H9 (cell line): Measurements from ENCODE around the gene ADAMTS13. TPM values are rescaled to one million over a fixed set of nuclear protein-coding genes. Genes with fewer than 3 reads are reported as not detected.

ENCODE experiments used
- DNase-seq: peaks from one replicate; pipeline ENCODE4 v3.0.0-alpha.2; 2017
- H2AFZ ChIP-seq: one replicate; pipeline ENCODE4 v1.6.1; 2013; ENCODE audit warnings: mild to moderate bottlenecking, low read length, control low read depth, moderate library complexity
- H2AK5ac ChIP-seq: 2 replicates; pipeline ENCODE4 v1.6.1; 2013; ENCODE audit warnings: low read length, control low read depth, mixed read lengths; ENCODE audit not compliant: insufficient read length
- H2BK120ac ChIP-seq: one replicate; pipeline ENCODE4 v1.6.1; 2013; ENCODE audit warnings: low read depth, mild to moderate bottlenecking, low read length, control low read depth, inconsistent platforms; ENCODE audit not compliant: poor library complexity, severe bottlenecking
- H2BK12ac ChIP-seq: 2 replicates; pipeline ENCODE4 v1.6.1; 2013; ENCODE audit warnings: low read length, control low read depth, mixed read lengths, low read depth; ENCODE audit not compliant: insufficient read length
- H2BK15ac ChIP-seq: 2 replicates; pipeline ENCODE4 v1.6.1; 2013; ENCODE audit warnings: low read depth, low read length, control low read depth
- H2BK20ac ChIP-seq: one replicate; pipeline ENCODE4 v1.6.1; 2013; ENCODE audit warnings: low read depth, mild to moderate bottlenecking, low read length, control low read depth, inconsistent platforms; ENCODE audit not compliant: poor library complexity, severe bottlenecking
- H2BK5ac ChIP-seq: 2 replicates; pipeline ENCODE4 v1.6.1; 2013; ENCODE audit warnings: low read length, control low read depth, mixed read lengths; ENCODE audit not compliant: insufficient read length
- H3K14ac ChIP-seq: 2 replicates; pipeline ENCODE4 v1.6.1; 2013; ENCODE audit warnings: low read length, control low read depth; ENCODE audit not compliant: insufficient read depth
- H3K18ac ChIP-seq: 2 replicates; pipeline ENCODE4 v1.6.1; 2013; ENCODE audit warnings: low read depth, mild to moderate bottlenecking, mixed read lengths, low read length, control low read depth; ENCODE audit not compliant: insufficient read length
- H3K23ac ChIP-seq: 2 replicates; pipeline ENCODE4 v1.6.1; 2013; ENCODE audit warnings: low read length, control low read depth, mixed read lengths, low read depth; ENCODE audit not compliant: insufficient read length
- H3K23me2 ChIP-seq: 2 replicates; pipeline ENCODE4 v1.6.1; 2013; ENCODE audit warnings: low read depth, mild to moderate bottlenecking, mixed read lengths, low read length, control low read depth; ENCODE audit not compliant: insufficient read length, poor library complexity, severe bottlenecking
- H3K27ac ChIP-seq: 2 replicates; pipeline ENCODE4 v1.5.1; 2013; ENCODE audit warnings: low read length, control low read depth, mixed read lengths, low read depth; ENCODE audit not compliant: insufficient read length
- H3K27me3 ChIP-seq: 2 replicates; pipeline ENCODE4 v1.6.1; 2013; ENCODE audit warnings: low read length, control low read depth, inconsistent platforms; ENCODE audit not compliant: insufficient read depth
- H3K4ac ChIP-seq: 2 replicates; pipeline ENCODE4 v1.6.1; 2013; ENCODE audit warnings: low read depth, mild to moderate bottlenecking, control low read depth, inconsistent platforms, low read length, moderate library complexity
- H3K4me1 ChIP-seq: 2 replicates; pipeline ENCODE4 v1.6.1; 2013; ENCODE audit warnings: low read length, control low read depth, inconsistent platforms; ENCODE audit not compliant: insufficient read depth
- H3K4me2 ChIP-seq: 2 replicates; pipeline ENCODE4 v1.6.1; 2013; ENCODE audit warnings: low read length, control low read depth, mixed read lengths; ENCODE audit not compliant: insufficient read length, insufficient read depth
- H3K56ac ChIP-seq: 2 replicates; pipeline ENCODE4 v1.6.1; 2013; ENCODE audit warnings: low read depth, mild to moderate bottlenecking, mixed read lengths, low read length, control low read depth; ENCODE audit not compliant: insufficient read length
- H3K79me1 ChIP-seq: 2 replicates; pipeline ENCODE4 v1.6.1; 2013; ENCODE audit warnings: low read depth, mild to moderate bottlenecking, moderate library complexity, low read length, control low read depth, inconsistent platforms; ENCODE audit not compliant: insufficient read depth, poor library complexity, severe bottlenecking
- H3K79me2 ChIP-seq: 2 replicates; pipeline ENCODE4 v1.6.1; 2013; ENCODE audit warnings: low read length, control low read depth, inconsistent platforms; ENCODE audit not compliant: insufficient read depth
- H3K9ac ChIP-seq: 2 replicates; pipeline ENCODE4 v1.6.1; 2013; ENCODE audit warnings: low read length, control low read depth, mixed read lengths; ENCODE audit not compliant: insufficient read length; ENCODE audit errors: extremely low read depth
- H3K9me3 ChIP-seq: one replicate; pipeline ENCODE4 v1.6.1; 2013; ENCODE audit warnings: low read depth, low read length, inconsistent platforms; ENCODE audit not compliant: control insufficient read depth
- H3T11ph ChIP-seq: one replicate; pipeline ENCODE4 v1.6.1; 2013; ENCODE audit warnings: mild to moderate bottlenecking, low read length, control low read depth, inconsistent platforms
- H4K20me1 ChIP-seq: one replicate; pipeline ENCODE4 v1.6.1; 2013; ENCODE audit not compliant: control insufficient read depth, insufficient read length, insufficient read depth
- H4K5ac ChIP-seq: 2 replicates; pipeline ENCODE4 v1.6.1; 2013; ENCODE audit warnings: low read depth, mild to moderate bottlenecking, mixed read lengths, low read length, control low read depth; ENCODE audit not compliant: insufficient read length
- H4K8ac ChIP-seq: replicated peaks from 2 replicates; pipeline ENCODE4 v1.6.1; 2013; ENCODE audit warnings: low read length, control low read depth, mixed read lengths, low read depth; ENCODE audit not compliant: insufficient read length
- H4K91ac ChIP-seq: 2 replicates; pipeline ENCODE4 v1.6.1; 2013; ENCODE audit warnings: low read depth, mild to moderate bottlenecking, moderate library complexity, mixed read lengths, low read length, control low read depth; ENCODE audit not compliant: insufficient read length
- H3K27ac Mint-ChIP-seq, 3 experiments: 2 replicates in 2 of 3; 3 replicates in 1 of 3; pipeline ENCODE4 v1.8.0; 2020 to 2021; ENCODE audit warnings: mixed read lengths in 3 of 3, mild to moderate bottlenecking in 1 of 3, moderate library complexity in 1 of 3
- H3K27me3 Mint-ChIP-seq: 2 replicates; pipeline ENCODE4 v1.8.0; 2021; ENCODE audit warnings: low read depth, mild to moderate bottlenecking, moderate library complexity, mixed read lengths
- H3K36me3 Mint-ChIP-seq, 3 experiments: 2 replicates in 2 of 3; 3 replicates in 1 of 3; pipeline ENCODE4 v1.8.0; 2020 to 2021; ENCODE audit warnings: low read depth in 3 of 3, mixed read lengths in 3 of 3; ENCODE audit not compliant: insufficient read depth in 1 of 3
- H3K4me1 Mint-ChIP-seq, 2 experiments: 2 replicates each; pipeline ENCODE4 v1.8.0; 2020; ENCODE audit warnings: mixed read lengths in 2 of 2
- H3K4me3 Mint-ChIP-seq, 2 experiments: 2 replicates in 1 of 2; 3 replicates in 1 of 2; pipeline ENCODE4 v1.8.0; 2020 to 2021; ENCODE audit warnings: mild to moderate bottlenecking in 2 of 2, mixed read lengths in 2 of 2, moderate library complexity in 1 of 2
- H3K9me3 Mint-ChIP-seq, 2 experiments: 2 replicates in 1 of 2; 3 replicates in 1 of 2; pipeline ENCODE4 v1.8.0; 2020; ENCODE audit warnings: mild to moderate bottlenecking in 2 of 2, mixed read lengths in 2 of 2, moderate library complexity in 1 of 2
- CTCF ChIP-seq: fragments of 200-600 bp; sonication (generic); conservative IDR thresholded peaks from 3 replicates; pipeline ENCODE4 v1.8.0; 2021; ENCODE audit warnings: antibody characterized with exemption, mild to moderate bottlenecking
- WGBS: extraction: QIAGEN DNeasy Blood & Tissue Kit; methylation state at CpG from one replicate; pipeline ENCODE4 v1.1.7; 2013; ENCODE audit warnings: missing lambda C conversion rate, low lambda C conversion rate, mixed read lengths; ENCODE audit not compliant: insufficient read length; ENCODE audit errors: extremely low coverage; 5-methylcytosine and 5-hydroxymethylcytosine counted together
- total RNA-seq: library from RNA; stranded (reverse); gene quantifications from 2 replicates; pipeline ENCODE4 v1.2.1, GENCODE V29; 2021

ADAMTS13 gene
- total RNA-seq, 1 experiment from 2014 or later = 8.8 TPM

GRCh38 chr9:133507246-133507965 is 85.2 kb downstream of the ADAMTS13 start:
- WGBS = no CpG with 5 or more reads among the region's 24 CpGs
- H3K27ac ChIP-seq = no peak overlapping the region

More at GRCh38 chr9:133507246-133507965, 85.2 kb downstream of the ADAMTS13 start:
- Histone ChIP-seq H3K9me3 (no peaks in the 10 kb centered on the region), H3K23ac (no peak overlapping the region), H4K91ac (no peak overlapping the region), H3K9ac (no peak overlapping the region), H3K27me3 (no peaks in the 10 kb centered on the region), H3K14ac (no peak overlapping the region), H3K4me1 (peaks cover 2% of the 10 kb centered on the region; the same call in 1 of the 2 replicates), H3K79me1 (no peaks in the 10 kb centered on the region), H3K79me2 (no peaks in the 10 kb centered on the region), H3K18ac (no peak overlapping the region), H3K4ac (no peak overlapping the region), H4K20me1 (peaks cover 3% of the 10 kb centered on the region), H3K4me2 (no peak overlapping the region), H3K56ac (no peak overlapping the region), H2BK5ac (no peak overlapping the region), H2BK12ac (no peak overlapping the region), H3T11ph (no peak overlapping the region), H3K23me2 (no peaks in the 10 kb centered on the region), H2BK120ac (no peak overlapping the region), H2AFZ (no peak overlapping the region), H4K5ac (no peak overlapping the region), H2BK20ac (no peak overlapping the region), H2BK15ac (no peak overlapping the region), H4K8ac (no peak overlapping the region), H2AK5ac (no peak overlapping the region)
- peaks cover 0 to 2% (median 0%) of the 10 kb centered on the region in 3 experiments; a peak in 2 of 7 replicates for H3K36me3 Mint-ChIP-seq
- DNase-seq = no peak
- no peak overlapping the region; a peak in 1 of 5 replicates for H3K4me3 Mint-ChIP-seq
- no peak for TF ChIP-seq CTCF
- H3K9me3 Mint-ChIP-seq = peaks cover 3% of the 10 kb centered on the region in 2 experiments
- peaks cover 22% of the 10 kb centered on the region for H3K27me3 Mint-ChIP-seq
- H3K4me1 Mint-ChIP-seq = peaks cover 8 to 11% of the 10 kb centered on the region in 2 experiments
- H3K27ac Mint-ChIP-seq = no peak overlapping the region; a peak in 2 of 7 replicates
